Measurements from ENCODE around the gene POU2F1. TPM values are rescaled to one million over a fixed set of nuclear protein-coding genes. Genes with fewer than 3 reads are reported as not detected.

The POU2F1 gene
- polyA plus RNA-seq, 1 donor (not counting 4 experiments of a cell fraction or from before 2014, with no cell fraction given): 3.2 TPM

DNA sequence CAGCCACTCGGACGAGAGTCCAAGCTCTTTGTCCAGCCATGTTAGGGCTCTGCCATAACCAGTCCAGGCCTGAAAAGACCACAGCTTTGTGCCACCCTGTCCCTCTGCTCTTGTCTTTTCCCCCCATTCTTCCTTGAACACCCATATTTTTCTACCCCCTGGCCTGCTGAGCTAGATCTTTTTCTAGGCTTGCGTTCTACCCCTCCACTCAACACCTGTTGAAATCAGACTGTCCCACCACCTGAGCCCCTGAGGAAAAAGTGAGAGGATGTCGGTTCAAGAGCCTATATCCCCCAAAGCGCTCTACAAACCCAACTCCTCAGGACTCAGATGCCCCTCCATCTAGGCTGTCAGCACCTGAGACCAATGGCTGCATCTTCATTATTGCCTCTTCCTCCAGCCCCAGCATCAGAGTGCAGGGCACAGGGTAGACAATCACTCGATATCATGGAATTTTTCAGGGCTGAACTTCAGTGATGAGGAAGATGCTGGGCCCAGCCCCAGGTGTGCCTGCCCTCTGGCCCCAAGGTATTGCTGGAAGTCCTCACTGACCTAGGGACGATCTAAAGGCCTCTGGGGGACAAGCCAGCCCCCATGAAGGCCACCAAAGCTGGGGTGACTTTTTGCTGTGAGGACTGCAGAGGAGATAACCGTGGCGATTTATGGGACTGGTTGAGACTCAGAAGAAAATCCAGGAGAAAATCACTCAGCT lies 222.3 kb downstream of the POU2F1 start:
- Histone ChIP-seq H3K27me3 (ENCODE audit: control insufficient read depth, extremely low read depth, insufficient read depth, low read length) (peaks cover 18% of the 10 kb centered on the region), H3K9me3 (ENCODE audit: control insufficient read depth, low read depth, low read length) (no peaks in the 10 kb centered on the region), H4K20me1 (ENCODE audit: control insufficient read depth, extremely low read depth, insufficient read depth, low read length) (no peaks in the 10 kb centered on the region), H2AFZ (ENCODE audit: control insufficient read depth, low read length) (no peak overlapping the region), H3K4me3 (ENCODE audit: control insufficient read depth in 2 of 3, extremely low read depth in 1 of 3, insufficient read depth in 2 of 3, low read depth in 1 of 3, low read length in 3 of 3) (no peak overlapping the region), H3K9ac (ENCODE audit: control insufficient read depth, extremely low read depth, insufficient read depth, low read length) (no peak overlapping the region), H3K79me2 (ENCODE audit: control insufficient read depth, insufficient read depth, low read length) (no peaks in the 10 kb centered on the region), H3K4me2 (ENCODE audit: control insufficient read depth, extremely low read depth, insufficient read depth, low read depth, low read length) (no peak overlapping the region), H3K27ac (ENCODE audit: control insufficient read depth, insufficient read depth, low read length) (no peak overlapping the region), H3K4me1 (ENCODE audit: control insufficient read depth, extremely low read depth, insufficient read depth, low read length) (no peaks in the 10 kb centered on the region), H3K9me1 (ENCODE audit: control insufficient read depth, extremely low read depth, insufficient read depth, low read length) (no peaks in the 10 kb centered on the region), H3K36me3 (ENCODE audit: control insufficient read depth in 2 of 2, extremely low read depth in 1 of 2, insufficient read depth in 2 of 2, low read length in 2 of 2) (no peaks in the 10 kb centered on the region)
- FAIRE-seq (no peak), DNase-seq (ENCODE audit: low read depth, low spot score) (no peak)
- TF ChIP-seq, protein P1, sequence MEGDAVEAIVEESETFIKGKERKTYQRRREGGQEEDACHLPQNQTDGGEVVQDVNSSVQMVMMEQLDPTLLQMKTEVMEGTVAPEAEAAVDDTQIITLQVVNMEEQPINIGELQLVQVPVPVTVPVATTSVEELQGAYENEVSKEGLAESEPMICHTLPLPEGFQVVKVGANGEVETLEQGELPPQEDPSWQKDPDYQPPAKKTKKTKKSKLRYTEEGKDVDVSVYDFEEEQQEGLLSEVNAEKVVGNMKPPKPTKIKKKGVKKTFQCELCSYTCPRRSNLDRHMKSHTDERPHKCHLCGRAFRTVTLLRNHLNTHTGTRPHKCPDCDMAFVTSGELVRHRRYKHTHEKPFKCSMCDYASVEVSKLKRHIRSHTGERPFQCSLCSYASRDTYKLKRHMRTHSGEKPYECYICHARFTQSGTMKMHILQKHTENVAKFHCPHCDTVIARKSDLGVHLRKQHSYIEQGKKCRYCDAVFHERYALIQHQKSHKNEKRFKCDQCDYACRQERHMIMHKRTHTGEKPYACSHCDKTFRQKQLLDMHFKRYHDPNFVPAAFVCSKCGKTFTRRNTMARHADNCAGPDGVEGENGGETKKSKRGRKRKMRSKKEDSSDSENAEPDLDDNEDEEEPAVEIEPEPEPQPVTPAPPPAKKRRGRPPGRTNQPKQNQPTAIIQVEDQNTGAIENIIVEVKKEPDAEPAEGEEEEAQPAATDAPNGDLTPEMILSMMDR (optimal IDR thresholded peaks at IDR 0.05 in 1 of 3, IDR thresholded peaks at IDR 0.05 in 1 of 3, conservative IDR thresholded peaks at IDR 0.05 in 1 of 3; ENCODE audit: extremely low read depth in 1 of 3, insufficient read depth in 2 of 3, low read length in 3 of 3): no peak
- no peak for TF ChIP-seq EZH2 (IDR thresholded peaks at IDR 0.05; ENCODE audit: low read length)
- dilution Hi-C loops (cut with MboI; ENCODE audit: extremely low pct_ligation_motif_present, low sequenced_read_pairs): no loop called here

DNA sequence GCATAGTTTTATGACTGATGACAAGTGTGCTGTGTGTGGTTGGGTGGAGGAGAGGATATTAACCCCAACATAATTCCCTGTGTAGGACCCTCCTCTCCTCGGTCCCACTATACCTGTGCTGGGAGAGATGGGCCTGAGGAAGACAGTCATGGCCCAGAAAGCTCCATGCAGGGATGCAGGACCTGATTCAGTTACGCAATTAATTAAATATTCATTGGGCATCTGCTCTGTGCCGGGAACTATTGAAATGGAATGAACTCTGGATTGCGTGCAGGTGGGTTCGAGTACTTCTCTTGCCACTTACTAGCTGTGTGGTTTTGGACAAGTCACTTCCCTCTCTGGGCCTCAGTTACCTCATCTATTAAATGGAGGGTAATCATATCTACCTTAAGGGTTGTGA lies 223.1 kb downstream of the POU2F1 start:
- no peaks in the 10 kb centered on the region for H3K4me1 ChIP-seq (ENCODE audit: control insufficient read depth, extremely low read depth, insufficient read depth, low read length)
- no peak for TF ChIP-seq EZH2 (IDR thresholded peaks at IDR 0.05; ENCODE audit: low read length)
- TF ChIP-seq, protein P1 (optimal IDR thresholded peaks at IDR 0.05 in 1 of 3, IDR thresholded peaks at IDR 0.05 in 1 of 3, conservative IDR thresholded peaks at IDR 0.05 in 1 of 3; ENCODE audit: extremely low read depth in 1 of 3, insufficient read depth in 2 of 3, low read length in 3 of 3): no peak
- peaks cover 11% of the 10 kb centered on the region for H3K27me3 ChIP-seq (ENCODE audit: control insufficient read depth, extremely low read depth, insufficient read depth, low read length)
- H3K9me3 ChIP-seq (ENCODE audit: control insufficient read depth, low read depth, low read length): no peaks in the 10 kb centered on the region
- H3K36me3 ChIP-seq (ENCODE audit: control insufficient read depth in 2 of 2, extremely low read depth in 1 of 2, insufficient read depth in 2 of 2, low read length in 2 of 2): no peaks in the 10 kb centered on the region
- no peaks in the 10 kb centered on the region for H4K20me1 ChIP-seq (ENCODE audit: control insufficient read depth, extremely low read depth, insufficient read depth, low read length)
- no peak overlapping the region for H3K4me3 ChIP-seq (ENCODE audit: control insufficient read depth in 2 of 3, extremely low read depth in 1 of 3, insufficient read depth in 2 of 3, low read depth in 1 of 3, low read length in 3 of 3)
- no peak overlapping the region for H2AFZ ChIP-seq (ENCODE audit: control insufficient read depth, low read length)
- H3K9me1 ChIP-seq (ENCODE audit: control insufficient read depth, extremely low read depth, insufficient read depth, low read length): no peaks in the 10 kb centered on the region
- H3K27ac ChIP-seq (ENCODE audit: control insufficient read depth, insufficient read depth, low read length): no peak overlapping the region
- no peak overlapping the region for H3K4me2 ChIP-seq (ENCODE audit: control insufficient read depth, extremely low read depth, insufficient read depth, low read depth, low read length)
- H3K9ac ChIP-seq (ENCODE audit: control insufficient read depth, extremely low read depth, insufficient read depth, low read length): no peak overlapping the region
- DNase-seq (ENCODE audit: low read depth, low spot score) (no peak), FAIRE-seq (no peak)
- no peaks in the 10 kb centered on the region for H3K79me2 ChIP-seq (ENCODE audit: control insufficient read depth, insufficient read depth, low read length)
- dilution Hi-C loops (cut with MboI; ENCODE audit: extremely low pct_ligation_motif_present, low sequenced_read_pairs): no loop called here
